PC-9 (cell line): Measurements from ENCODE around the gene JAG2. TPM values are rescaled to one million over a fixed set of nuclear protein-coding genes. Genes with fewer than 3 reads are reported as not detected.

Source experiments
- BruUV-seq: library from RNA; stranded (reverse); fragments of 400-500 nt; replicated peaks from 2 replicates; lab custom pipeline; 2021; lab: Mats Ljungman, UMichigan
- CTCF ChIA-PET: fragments of 300-600 bp; sonication (Branson Sonifier 250); formaldehyde crosslinking; loops from one replicate; lab custom pipeline; 2022; ENCODE audit warnings: antibody characterized with exemption; lab: Charles Lee
- POLR2A ChIA-PET: fragments of 300-600 bp; sonication (Branson Sonifier 250); formaldehyde crosslinking; loops from one replicate; lab custom pipeline; 2022; ENCODE audit warnings: antibody characterized with exemption; ENCODE audit not compliant: unreplicated experiment; lab: Charles Lee
- DNase-seq, 2 experiments: peaks; one replicate each; pipeline versions ENCODE4 v3.0.0 to v3.0.0-alpha.2; 2015 to 2022; ENCODE audit warnings: mixed read lengths in 1 of 2
- H2AFZ ChIP-seq: fragments of 200-600 bp; sonication (generic); 2 replicates; pipeline ENCODE4 v1.8.1; 2017; ENCODE audit warnings: antibody characterized with exemption
- H3F3A ChIP-seq: fragments of 200-600 bp; sonication (generic); 2 replicates; pipeline ENCODE4 v1.8.1; 2017; ENCODE audit warnings: antibody characterized with exemption, mild to moderate bottlenecking, low read depth; ENCODE audit not compliant: insufficient read depth
- H3K27ac ChIP-seq: fragments of 200-600 bp; sonication (generic); 2 replicates; pipeline ENCODE4 v1.6.1; 2016; ENCODE audit warnings: mixed run types
- H3K27me3 ChIP-seq: fragments of 200-600 bp; sonication (generic); 2 replicates; pipeline ENCODE4 v1.6.1; 2016; ENCODE audit warnings: low read depth, mixed run types; ENCODE audit not compliant: insufficient read depth
- H3K36me3 ChIP-seq: fragments of 200-600 bp; sonication (generic); 2 replicates; pipeline ENCODE4 v1.6.1; 2016; ENCODE audit warnings: low read depth, mixed run types
- H3K4me1 ChIP-seq: fragments of 200-600 bp; sonication (generic); replicated peaks from 2 replicates; pipeline ENCODE4 v1.6.1; 2016; ENCODE audit warnings: mixed run types; ENCODE audit not compliant: insufficient read depth
- H3K4me2 ChIP-seq: fragments of 200-600 bp; sonication (generic); 2 replicates; pipeline ENCODE4 v1.6.1; 2017; ENCODE audit warnings: mixed run types
- H3K4me3 ChIP-seq: fragments of 200-600 bp; sonication (generic); 2 replicates; pipeline ENCODE4 v1.6.1; 2016; ENCODE audit warnings: mixed run types
- H3K79me2 ChIP-seq: fragments of 200-600 bp; sonication (generic); 2 replicates; pipeline ENCODE4 v1.6.1; 2017; ENCODE audit warnings: low read depth, mixed run types
- H3K9me2 ChIP-seq: fragments of 200-600 bp; sonication (generic); 2 replicates; pipeline ENCODE4 v1.8.1; 2017; ENCODE audit warnings: mild to moderate bottlenecking; ENCODE audit not compliant: insufficient read depth
- H3K9me3 ChIP-seq: fragments of 200-600 bp; sonication (generic); 2 replicates; pipeline ENCODE4 v1.8.1; 2016; ENCODE audit warnings: low read depth; ENCODE audit not compliant: insufficient read depth
- H4K20me1 ChIP-seq: fragments of 200-600 bp; sonication (generic); 2 replicates; pipeline ENCODE4 v1.8.1; 2017; ENCODE audit not compliant: insufficient read depth
- EZH2 ChIP-seq: fragments of 200-600 bp; sonication (generic); IDR thresholded peaks from 2 replicates; pipeline ENCODE4 v1.8.0; 2017; ENCODE audit warnings: antibody characterized with exemption, low read depth
- intact Hi-C: fragments of 100-400 bp; cut with micrococcal nuclease; formaldehyde crosslinking; loops from one replicate; pipeline ENCODE4 v1.10.0; 2022; ENCODE audit not compliant: unreplicated experiment
- total RNA-seq: library from RNA; stranded (reverse); gene quantifications from 2 replicates; pipeline ENCODE4 v1.2.3, GENCODE V29; 2021
- TF ChIP-seq, protein P1 (sequence below): fragments of 200-600 bp; sonication (generic); conservative IDR thresholded peaks from 2 replicates; pipeline ENCODE4 v1.6.1; 2017; ENCODE audit warnings: mixed run types, antibody characterized with exemption, mild to moderate bottlenecking, moderate library complexity

Gene JAG2
- total RNA-seq, 1 experiment from 2014 or later = 17.8 TPM

DNA sequence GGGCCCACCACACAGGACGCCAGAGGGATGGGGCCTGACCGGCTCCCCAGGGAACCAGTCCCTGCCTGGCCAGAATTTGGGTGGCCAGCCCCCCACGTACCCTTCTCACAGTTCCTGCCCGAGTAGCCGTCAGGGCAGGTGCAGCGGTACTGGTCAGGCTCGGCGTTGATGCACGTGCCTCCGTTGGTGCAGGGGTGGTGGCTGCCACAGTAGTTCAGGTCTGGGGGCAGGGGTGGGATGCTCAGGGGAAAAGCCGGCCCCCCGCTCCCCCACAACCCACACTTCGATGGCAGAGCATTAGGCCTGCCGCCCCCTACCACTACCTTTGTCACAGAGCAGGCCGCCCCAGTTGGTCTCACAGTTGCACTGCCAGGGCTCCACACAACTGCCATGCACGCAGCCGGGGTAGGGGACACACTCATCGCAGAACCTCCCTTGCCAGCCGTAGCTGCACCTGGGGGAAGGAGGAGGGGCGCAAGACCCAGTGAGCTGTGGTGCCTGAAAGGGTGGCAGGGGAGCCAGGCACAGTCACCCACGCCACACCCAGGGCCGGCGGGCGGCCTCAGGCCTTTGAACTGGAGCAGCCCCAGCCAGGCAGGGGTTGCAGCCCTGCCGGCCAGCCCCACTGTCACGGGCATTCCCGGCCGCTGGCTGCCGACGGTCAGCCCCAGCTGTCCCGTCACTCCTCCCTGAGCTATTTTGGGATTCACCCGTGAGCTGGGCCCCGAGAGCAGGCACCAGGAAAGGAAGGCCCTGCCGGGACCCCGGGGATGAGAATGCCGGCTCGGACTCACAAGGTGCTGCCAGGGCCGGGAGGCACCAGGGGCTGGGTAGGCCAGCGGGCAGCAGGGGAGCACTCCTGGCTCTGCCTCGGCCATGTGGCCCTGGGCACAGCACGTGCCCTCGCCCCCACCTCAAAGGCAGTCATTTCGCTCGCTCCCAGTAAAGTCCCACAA is 16.5 kb downstream of the JAG2 start:
- no peak for DNase-seq
- Histone ChIP-seq H3K4me2 (no peak overlapping the region), H4K20me1 (peaks cover under 1% of the 10 kb centered on the region; the same call in 1 of the 2 replicates), H3K27me3 (no peaks in the 10 kb centered on the region), H3K9me3 (no peaks in the 10 kb centered on the region), H3K4me1 (no peaks in the 10 kb centered on the region), H3K27ac (no peak overlapping the region), H3K36me3 (no peaks in the 10 kb centered on the region), H3F3A (no peaks in the 10 kb centered on the region), H3K4me3 (no peak overlapping the region), H2AFZ (no peak overlapping the region), H3K9me2 (no peaks in the 10 kb centered on the region), H3K79me2 (no peaks in the 10 kb centered on the region)
- ChIA-PET CTCF (no interaction called here), POLR2A (interaction anchor here (0.8 kb wide), 1 partner anchor 32 kb away, joined by 3 read pairs; no protein-coding TSS in a partner anchor)
- no peak for TF ChIP-seq EZH2
- TF ChIP-seq, protein P1, sequence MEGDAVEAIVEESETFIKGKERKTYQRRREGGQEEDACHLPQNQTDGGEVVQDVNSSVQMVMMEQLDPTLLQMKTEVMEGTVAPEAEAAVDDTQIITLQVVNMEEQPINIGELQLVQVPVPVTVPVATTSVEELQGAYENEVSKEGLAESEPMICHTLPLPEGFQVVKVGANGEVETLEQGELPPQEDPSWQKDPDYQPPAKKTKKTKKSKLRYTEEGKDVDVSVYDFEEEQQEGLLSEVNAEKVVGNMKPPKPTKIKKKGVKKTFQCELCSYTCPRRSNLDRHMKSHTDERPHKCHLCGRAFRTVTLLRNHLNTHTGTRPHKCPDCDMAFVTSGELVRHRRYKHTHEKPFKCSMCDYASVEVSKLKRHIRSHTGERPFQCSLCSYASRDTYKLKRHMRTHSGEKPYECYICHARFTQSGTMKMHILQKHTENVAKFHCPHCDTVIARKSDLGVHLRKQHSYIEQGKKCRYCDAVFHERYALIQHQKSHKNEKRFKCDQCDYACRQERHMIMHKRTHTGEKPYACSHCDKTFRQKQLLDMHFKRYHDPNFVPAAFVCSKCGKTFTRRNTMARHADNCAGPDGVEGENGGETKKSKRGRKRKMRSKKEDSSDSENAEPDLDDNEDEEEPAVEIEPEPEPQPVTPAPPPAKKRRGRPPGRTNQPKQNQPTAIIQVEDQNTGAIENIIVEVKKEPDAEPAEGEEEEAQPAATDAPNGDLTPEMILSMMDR = no peak
- no TSS peak for BruUV-seq
- intact Hi-C loops = no loop called here

DNA sequence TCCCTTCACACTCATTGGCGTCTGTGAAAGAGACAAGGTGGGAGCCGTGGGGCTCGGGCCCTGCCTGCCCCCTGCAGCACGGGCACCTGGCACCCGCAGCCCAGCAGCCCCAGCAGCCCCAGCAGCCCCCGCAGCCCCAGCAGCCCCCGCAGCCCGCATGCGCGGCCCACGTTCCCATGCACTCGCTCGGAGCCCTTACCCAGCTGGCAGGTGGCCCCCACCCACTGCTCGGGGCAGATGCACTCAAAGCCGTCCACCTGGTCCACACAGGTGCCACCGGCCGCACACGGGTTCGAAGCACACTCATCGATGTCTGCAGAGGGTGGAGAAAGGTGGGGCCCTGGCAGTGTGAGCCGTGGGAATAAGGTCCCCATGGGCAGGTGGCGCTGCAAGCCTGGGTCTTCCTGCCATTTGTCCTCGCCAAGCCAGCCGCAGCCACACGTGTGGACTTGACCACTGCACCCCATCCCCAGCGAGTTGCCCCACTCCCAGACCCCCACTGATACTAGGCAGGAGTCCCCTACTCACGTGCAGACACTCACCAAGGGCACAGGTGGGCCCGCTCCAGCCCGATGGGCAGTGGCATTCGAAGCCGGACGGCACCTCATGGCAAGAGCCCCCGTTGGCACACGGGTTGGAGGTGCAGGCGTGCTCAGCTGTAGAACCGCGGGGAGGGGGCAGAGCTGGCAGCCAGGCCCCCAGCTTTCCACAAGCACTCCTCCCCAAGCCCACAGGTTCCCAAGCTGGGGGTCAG is 17.3 kb downstream of the JAG2 start:
- Histone ChIP-seq H4K20me1 (no peaks in the 10 kb centered on the region; the same call in 1 of the 2 replicates), H3K9me2 (no peaks in the 10 kb centered on the region), H3F3A (no peaks in the 10 kb centered on the region), H3K36me3 (no peaks in the 10 kb centered on the region), H3K9me3 (no peaks in the 10 kb centered on the region), H3K4me3 (no peak overlapping the region), H3K79me2 (no peaks in the 10 kb centered on the region), H2AFZ (no peak overlapping the region), H3K4me1 (no peaks in the 10 kb centered on the region), H3K27me3 (no peaks in the 10 kb centered on the region), H3K27ac (no peak overlapping the region), H3K4me2 (no peak overlapping the region)
- ChIA-PET CTCF (no interaction called here), POLR2A (no interaction called here)
- TF ChIP-seq, protein P1 = no peak
- TF ChIP-seq EZH2 = no peak
- BruUV-seq = no TSS peak
- DNase-seq = no peak
- intact Hi-C loops = no loop called here

DNA sequence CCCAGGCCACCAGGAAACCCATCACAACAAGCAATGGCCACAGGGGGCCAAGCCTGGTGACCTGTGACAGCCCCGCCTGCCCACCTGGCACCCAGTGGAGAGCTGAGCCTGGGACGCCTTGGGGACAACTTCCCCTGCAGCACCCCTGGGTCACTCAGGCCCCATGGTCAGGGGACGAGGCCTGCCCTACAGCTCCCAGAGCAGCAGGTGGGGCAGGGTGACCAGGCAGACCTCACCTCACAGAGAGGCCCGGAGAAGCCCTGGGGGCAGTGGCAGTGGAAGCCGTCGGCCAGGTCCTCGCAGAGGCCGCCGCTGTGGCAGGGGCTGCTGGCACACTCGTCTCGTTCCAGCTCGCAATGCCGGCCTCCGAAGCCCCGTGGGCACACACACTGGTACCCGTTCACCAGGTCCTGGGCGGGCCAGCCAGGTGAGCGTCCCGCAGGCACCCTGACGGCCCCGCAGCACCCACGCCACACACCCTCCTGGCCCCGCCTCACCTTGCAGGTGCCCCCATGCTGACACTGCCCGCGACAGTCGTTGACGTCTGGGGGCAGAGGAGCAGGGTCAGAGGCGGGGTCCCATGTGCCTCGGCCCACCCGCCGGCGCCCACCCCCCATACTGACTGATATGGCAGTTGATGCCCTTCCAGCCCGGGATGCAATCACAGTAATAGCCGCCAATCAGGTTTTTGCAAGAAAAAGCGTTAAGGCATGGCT is 18.1 kb downstream of the JAG2 start:
- Histone ChIP-seq H3F3A (no peaks in the 10 kb centered on the region), H3K27me3 (no peaks in the 10 kb centered on the region), H2AFZ (no peak overlapping the region), H4K20me1 (no peaks in the 10 kb centered on the region; the same call in 1 of the 2 replicates), H3K4me2 (no peak overlapping the region), H3K27ac (no peak overlapping the region), H3K4me3 (no peak overlapping the region), H3K36me3 (no peaks in the 10 kb centered on the region), H3K9me2 (no peaks in the 10 kb centered on the region), H3K9me3 (no peaks in the 10 kb centered on the region), H3K79me2 (no peaks in the 10 kb centered on the region), H3K4me1 (no peaks in the 10 kb centered on the region)
- TF ChIP-seq, protein P1 = no peak
- TF ChIP-seq EZH2 = no peak
- BruUV-seq = no TSS peak
- ChIA-PET POLR2A (no interaction called here), CTCF (no interaction called here)
- DNase-seq = no peak
- intact Hi-C loops = no loop called here
